MCF 10A (cell line): ENCODE data around the gene ADAM23. TPM values are rescaled to one million over a fixed set of nuclear protein-coding genes. Genes with fewer than 3 reads are reported as not detected.

Experiments used
- BruUV-seq: library from RNA; stranded (reverse); fragments of 400-500 nt; replicated peaks from 2 replicates; lab custom pipeline; 2021; lab: Mats Ljungman, UMichigan
- CTCF ChIA-PET: fragments of 300-600 bp; sonication (Branson Sonifier 250); formaldehyde crosslinking; extraction: SDS; loops from one replicate; lab custom pipeline; 2021; ENCODE audit warnings: antibody characterized with exemption, inconsistent platforms; lab: Yijun Ruan, JAX
- POLR2A ChIA-PET: fragments of 300-600, 350-650 bp; sonication (Branson Sonifier 250); formaldehyde crosslinking; extraction: SDS; loops from one replicate; lab custom pipeline; 2020; ENCODE audit warnings: antibody characterized with exemption, inconsistent platforms; lab: Yijun Ruan, JAX
- DNase-seq: peaks from one replicate; pipeline ENCODE4 v3.0.0-alpha.2; 2018; ENCODE audit not compliant: unreplicated experiment
- H3K27ac Mint-ChIP-seq: one replicate; pipeline ENCODE4 v1.8.0; 2022; ENCODE audit warnings: mild to moderate bottlenecking, low read depth, mixed read lengths; ENCODE audit not compliant: unreplicated experiment
- H3K27me3 Mint-ChIP-seq: one replicate; pipeline ENCODE4 v1.8.0; 2022; ENCODE audit warnings: mixed read lengths; ENCODE audit not compliant: insufficient read depth, unreplicated experiment
- H3K36me3 Mint-ChIP-seq: one replicate; pipeline ENCODE4 v1.8.0; 2022; ENCODE audit warnings: mild to moderate bottlenecking, moderate library complexity, mixed read lengths; ENCODE audit not compliant: insufficient read depth, unreplicated experiment
- H3K4me1 Mint-ChIP-seq: one replicate; pipeline ENCODE4 v1.8.0; 2022; ENCODE audit warnings: mixed read lengths; ENCODE audit not compliant: insufficient read depth, unreplicated experiment
- H3K4me3 Mint-ChIP-seq: one replicate; pipeline ENCODE4 v1.8.0; 2022; ENCODE audit warnings: mild to moderate bottlenecking, moderate library complexity, mixed read lengths; ENCODE audit not compliant: unreplicated experiment
- H3K9me3 Mint-ChIP-seq: one replicate; pipeline ENCODE4 v1.8.0; 2022; ENCODE audit warnings: mixed read lengths; ENCODE audit not compliant: unreplicated experiment
- CTCF ChIP-seq: fragments of 200-600 bp; IDR thresholded peaks from one replicate; pipeline ENCODE4 v1.8.0; 2022; ENCODE audit warnings: antibody characterized with exemption, mild to moderate bottlenecking; ENCODE audit not compliant: unreplicated experiment
- intact Hi-C: fragments of 100-400 bp; cut with micrococcal nuclease; formaldehyde crosslinking; loops from 2 replicates; pipeline ENCODE4 v1.14.1; 2022
- total RNA-seq: library from RNA; stranded (reverse); gene quantifications from 2 replicates; pipeline ENCODE4 v1.2.3, GENCODE V29; 2022

ADAM23 gene
- total RNA-seq, 1 experiment from 2014 or later = 0.12 TPM

- intact Hi-C loops = no loop called here
- DNase-seq = no peak
- BruUV-seq = no TSS peak
- Mint-ChIP-seq H3K36me3 (no peaks in the 10 kb centered on the region), H3K4me3 (no peak overlapping the region), H3K4me1 (no peaks in the 10 kb centered on the region), H3K27me3 (no peaks in the 10 kb centered on the region), H3K27ac (no peak overlapping the region), H3K9me3 (no peaks in the 10 kb centered on the region)
- ChIA-PET POLR2A (interaction anchor here (0.6 to 1.4 kb wide), 2 partner anchors 39 to 129 kb away, joined by 3 to 8 read pairs; no protein-coding TSS in a partner anchor), CTCF (interaction anchor here (0.7 kb wide), 1 partner anchor 578 kb away, joined by 3 read pairs; no protein-coding TSS in a partner anchor)
- no peak for TF ChIP-seq CTCF
Observed at GRCh38 chr2:206521115-206521514, 77.8 kb downstream of the ADAM23 start.

- Mint-ChIP-seq H3K27ac (no peak overlapping the region), H3K4me1 (no peaks in the 10 kb centered on the region), H3K9me3 (no peaks in the 10 kb centered on the region), H3K27me3 (no peaks in the 10 kb centered on the region), H3K36me3 (no peaks in the 10 kb centered on the region), H3K4me3 (no peak overlapping the region)
- POLR2A ChIA-PET = interaction anchor here (0.6 to 1.4 kb wide), 2 partner anchors 40 to 130 kb away, joined by 3 to 8 read pairs; no protein-coding TSS in a partner anchor
- no peak for TF ChIP-seq CTCF
- no peak for DNase-seq
- intact Hi-C loops = no loop called here
- BruUV-seq = no TSS peak
- CTCF ChIA-PET = no interaction called here
Observed at GRCh38 chr2:206521612-206522011, 78.3 kb downstream of the ADAM23 start.

- no peak overlapping the region for H3K4me3 Mint-ChIP-seq
- H3K27me3 Mint-ChIP-seq = no peaks in the 10 kb centered on the region
- ChIA-PET POLR2A (no interaction called here), CTCF (interaction anchor here (0.6 to 1.3 kb wide), 2 partner anchors 29 to 310 kb away, joined by 3 read pairs; no protein-coding TSS in a partner anchor)
- no peak for DNase-seq
- H3K9me3 Mint-ChIP-seq = no peaks in the 10 kb centered on the region
- BruUV-seq = no TSS peak
- intact Hi-C loops = no loop called here
- no peak overlapping the region for H3K27ac Mint-ChIP-seq
- TF ChIP-seq CTCF = no peak
- H3K4me1 Mint-ChIP-seq = peaks cover 6% of the 10 kb centered on the region
- H3K36me3 Mint-ChIP-seq = no peaks in the 10 kb centered on the region
Observed at GRCh38 chr2:206526416-206526815, 83.1 kb downstream of the ADAM23 start.

GRCh38 chr2:206527153-206527552 lies 83.8 kb downstream of the ADAM23 start:
- intact Hi-C loops = no loop called here
- H3K27ac Mint-ChIP-seq = no peak overlapping the region
- H3K4me1 Mint-ChIP-seq = peaks cover 6% of the 10 kb centered on the region
- no TSS peak for BruUV-seq
- no peaks in the 10 kb centered on the region for H3K36me3 Mint-ChIP-seq
- DNase-seq = no peak
- ChIA-PET POLR2A (no interaction called here), CTCF (interaction anchor here (1.3 kb wide), 1 partner anchor 29 kb away, joined by 3 read pairs; no protein-coding TSS in a partner anchor)
- H3K4me3 Mint-ChIP-seq = no peak overlapping the region
- no peaks in the 10 kb centered on the region for H3K27me3 Mint-ChIP-seq
- no peak for TF ChIP-seq CTCF
- no peaks in the 10 kb centered on the region for H3K9me3 Mint-ChIP-seq
